Measurements from ENCODE around the gene FBXO15.

The FBXO15 gene

GRCh38 chr18:74092922-74093321 is 54.7 kb downstream of the FBXO15 start:
- no peaks in the 10 kb centered on the region for H3K9me3 ChIP-seq (replicated peaks; ENCODE audit: insufficient read depth, low read length)
- H3K4me1 ChIP-seq (ENCODE audit: low read length) = no peaks in the 10 kb centered on the region
- no peak overlapping the region for H3K27ac ChIP-seq (ENCODE audit: low read length)
- no peaks in the 10 kb centered on the region for H4K20me1 ChIP-seq (ENCODE audit: insufficient read depth, low read length)
- no peak overlapping the region for H3K4me3 ChIP-seq (ENCODE audit: low read length)
- H2AFZ ChIP-seq (ENCODE audit: low read length) = no peak overlapping the region
- DNase-seq = no peak
- TF ChIP-seq EZH2phosphoT487 (IDR thresholded peaks at IDR 0.05; ENCODE audit: low read length) (no peak), EZH2 (optimal IDR thresholded peaks at IDR 0.05; ENCODE audit: low read depth, low read length) (no peak)
- TF ChIP-seq, protein P1, sequence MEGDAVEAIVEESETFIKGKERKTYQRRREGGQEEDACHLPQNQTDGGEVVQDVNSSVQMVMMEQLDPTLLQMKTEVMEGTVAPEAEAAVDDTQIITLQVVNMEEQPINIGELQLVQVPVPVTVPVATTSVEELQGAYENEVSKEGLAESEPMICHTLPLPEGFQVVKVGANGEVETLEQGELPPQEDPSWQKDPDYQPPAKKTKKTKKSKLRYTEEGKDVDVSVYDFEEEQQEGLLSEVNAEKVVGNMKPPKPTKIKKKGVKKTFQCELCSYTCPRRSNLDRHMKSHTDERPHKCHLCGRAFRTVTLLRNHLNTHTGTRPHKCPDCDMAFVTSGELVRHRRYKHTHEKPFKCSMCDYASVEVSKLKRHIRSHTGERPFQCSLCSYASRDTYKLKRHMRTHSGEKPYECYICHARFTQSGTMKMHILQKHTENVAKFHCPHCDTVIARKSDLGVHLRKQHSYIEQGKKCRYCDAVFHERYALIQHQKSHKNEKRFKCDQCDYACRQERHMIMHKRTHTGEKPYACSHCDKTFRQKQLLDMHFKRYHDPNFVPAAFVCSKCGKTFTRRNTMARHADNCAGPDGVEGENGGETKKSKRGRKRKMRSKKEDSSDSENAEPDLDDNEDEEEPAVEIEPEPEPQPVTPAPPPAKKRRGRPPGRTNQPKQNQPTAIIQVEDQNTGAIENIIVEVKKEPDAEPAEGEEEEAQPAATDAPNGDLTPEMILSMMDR (IDR thresholded peaks at IDR 0.05; ENCODE audit: low read length) = no peak
- H3K9ac ChIP-seq (ENCODE audit: low read length) = no peak overlapping the region
- H3K4me2 ChIP-seq (ENCODE audit: low read depth, low read length) = no peak overlapping the region
- no peaks in the 10 kb centered on the region for H3F3A ChIP-seq (ENCODE audit: insufficient read depth, low read length)
- no peaks in the 10 kb centered on the region for H3K36me3 ChIP-seq (replicated peaks; ENCODE audit: insufficient read depth, low read length)
- H3K27me3 ChIP-seq (replicated peaks; ENCODE audit: insufficient read depth, low read length) = no peaks in the 10 kb centered on the region
- no peaks in the 10 kb centered on the region for H3K9me2 ChIP-seq (replicated peaks; ENCODE audit: insufficient read depth, low read length)
- no peaks in the 10 kb centered on the region for H3K79me2 ChIP-seq (ENCODE audit: low read length)

DNA sequence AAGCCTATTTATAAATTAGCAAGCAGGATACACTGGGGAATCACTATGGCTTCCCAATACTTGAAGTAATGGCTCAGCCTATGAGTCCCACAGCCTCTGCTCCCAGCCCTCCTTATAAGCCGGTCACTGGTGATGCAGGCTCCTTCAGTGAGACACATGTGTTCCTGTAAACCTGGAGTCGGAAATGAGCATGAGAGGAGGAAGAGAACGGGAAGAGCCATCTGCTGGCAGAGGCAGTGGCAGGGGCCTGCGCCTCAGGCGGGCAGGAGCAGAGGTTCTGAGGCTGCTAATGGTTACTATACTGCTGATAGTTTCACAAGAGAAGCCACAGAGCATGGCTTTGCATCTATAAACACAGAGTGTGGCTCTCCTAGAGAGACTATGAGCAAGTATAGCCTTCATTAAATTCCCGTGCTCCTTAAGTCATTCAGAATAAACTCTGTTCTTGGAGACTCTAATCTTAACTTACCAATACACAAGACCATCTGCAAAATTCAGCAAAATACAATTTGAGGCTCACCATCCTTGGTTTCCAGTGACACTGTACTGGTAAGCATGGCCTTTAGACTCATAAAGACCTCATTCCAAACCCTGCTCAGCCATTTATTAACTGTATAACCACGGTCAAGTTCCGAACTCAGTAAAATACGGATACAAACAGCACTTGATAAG is 63.3 kb downstream of the FBXO15 start:
- no peak overlapping the region for H3K9ac ChIP-seq (ENCODE audit: low read length)
- H3F3A ChIP-seq (ENCODE audit: insufficient read depth, low read length) = no peaks in the 10 kb centered on the region
- no peaks in the 10 kb centered on the region for H3K9me3 ChIP-seq (replicated peaks; ENCODE audit: insufficient read depth, low read length)
- H3K4me3 ChIP-seq (ENCODE audit: low read length) = no peak overlapping the region
- H3K27me3 ChIP-seq (replicated peaks; ENCODE audit: insufficient read depth, low read length) = no peaks in the 10 kb centered on the region
- TF ChIP-seq EZH2 (optimal IDR thresholded peaks at IDR 0.05; ENCODE audit: low read depth, low read length) = no peak
- TF ChIP-seq, protein P1 (IDR thresholded peaks at IDR 0.05; ENCODE audit: low read length) = no peak
- no peak for TF ChIP-seq EZH2phosphoT487 (IDR thresholded peaks at IDR 0.05; ENCODE audit: low read length)
- H3K4me1 ChIP-seq (ENCODE audit: low read length) = no peaks in the 10 kb centered on the region
- H3K4me2 ChIP-seq (ENCODE audit: low read depth, low read length) = no peak overlapping the region
- H2AFZ ChIP-seq (ENCODE audit: low read length) = no peak overlapping the region
- H3K79me2 ChIP-seq (ENCODE audit: low read length) = no peaks in the 10 kb centered on the region
- H3K27ac ChIP-seq (ENCODE audit: low read length) = no peak overlapping the region
- no peaks in the 10 kb centered on the region for H3K36me3 ChIP-seq (replicated peaks; ENCODE audit: insufficient read depth, low read length)
- no peaks in the 10 kb centered on the region for H3K9me2 ChIP-seq (replicated peaks; ENCODE audit: insufficient read depth, low read length)
- H4K20me1 ChIP-seq (ENCODE audit: insufficient read depth, low read length) = no peaks in the 10 kb centered on the region
- DNase-seq = no peak

GRCh38 chr18:74083557-74083952 is 64.1 kb downstream of the FBXO15 start:
- H3K4me2 ChIP-seq (ENCODE audit: low read depth, low read length) = no peak overlapping the region
- H3K27me3 ChIP-seq (replicated peaks; ENCODE audit: insufficient read depth, low read length) = no peaks in the 10 kb centered on the region
- no peaks in the 10 kb centered on the region for H3K9me3 ChIP-seq (replicated peaks; ENCODE audit: insufficient read depth, low read length)
- no peaks in the 10 kb centered on the region for H3F3A ChIP-seq (ENCODE audit: insufficient read depth, low read length)
- DNase-seq = no peak
- no peaks in the 10 kb centered on the region for H3K36me3 ChIP-seq (replicated peaks; ENCODE audit: insufficient read depth, low read length)
- no peak overlapping the region for H3K27ac ChIP-seq (ENCODE audit: low read length)
- H2AFZ ChIP-seq (ENCODE audit: low read length) = peak overlapping the region; percentile 73; the same call in 1 of the 2 replicates
- TF ChIP-seq, protein P1 (IDR thresholded peaks at IDR 0.05; ENCODE audit: low read length) = no peak
- TF ChIP-seq EZH2 (optimal IDR thresholded peaks at IDR 0.05; ENCODE audit: low read depth, low read length) (no peak), EZH2phosphoT487 (IDR thresholded peaks at IDR 0.05; ENCODE audit: low read length) (no peak)
- no peaks in the 10 kb centered on the region for H3K79me2 ChIP-seq (ENCODE audit: low read length)
- H3K4me3 ChIP-seq (ENCODE audit: low read length) = no peak overlapping the region
- H3K9ac ChIP-seq (ENCODE audit: low read length) = no peak overlapping the region
- H3K9me2 ChIP-seq (replicated peaks; ENCODE audit: insufficient read depth, low read length) = no peaks in the 10 kb centered on the region
- no peaks in the 10 kb centered on the region for H4K20me1 ChIP-seq (ENCODE audit: insufficient read depth, low read length)
- H3K4me1 ChIP-seq (ENCODE audit: low read length) = no peaks in the 10 kb centered on the region

Data from MM.1S (cell line).